Progenitor cell of endocrine pancreas (in vitro differentiated cells): ENCODE measurements around the gene AIPL1. TPM values are rescaled to one million over a fixed set of nuclear protein-coding genes. Genes with fewer than 3 reads are reported as not detected.

ENCODE experiments used
- DNase-seq: peaks from one replicate; pipeline ENCODE4 v3.0.0; 2021; ENCODE audit warnings: low spot score; ENCODE audit not compliant: unreplicated experiment
- H3K27ac Mint-ChIP-seq: 2 replicates; pipeline ENCODE4 v1.8.0; 2021; ENCODE audit warnings: mild to moderate bottlenecking, moderate library complexity, mixed read lengths
- H3K27me3 Mint-ChIP-seq: 2 replicates; pipeline ENCODE4 v1.8.0; 2021; ENCODE audit warnings: mixed read lengths
- H3K36me3 Mint-ChIP-seq: 2 replicates; pipeline ENCODE4 v1.8.0; 2022; ENCODE audit warnings: mixed read lengths; ENCODE audit not compliant: insufficient read depth
- H3K4me1 Mint-ChIP-seq: 2 replicates; pipeline ENCODE4 v1.8.0; 2021; ENCODE audit warnings: low read depth, mixed read lengths
- H3K4me3 Mint-ChIP-seq: 2 replicates; pipeline ENCODE4 v1.8.0; 2021; ENCODE audit warnings: low read depth, mild to moderate bottlenecking, moderate library complexity, mixed read lengths
- H3K9me3 Mint-ChIP-seq: 2 replicates; pipeline ENCODE4 v1.8.0; 2021; ENCODE audit warnings: low read depth, mixed read lengths
- CTCF ChIP-seq: fragments of 200-600 bp; sonication (generic); IDR thresholded peaks from one replicate; pipeline ENCODE4 v1.5.0; 2021; ENCODE audit warnings: antibody characterized with exemption, mild to moderate bottlenecking; ENCODE audit not compliant: unreplicated experiment
- total RNA-seq: library from RNA; stranded (reverse); gene quantifications from 2 replicates; pipeline ENCODE4 v1.2.1, GENCODE V29; 2021

Gene AIPL1
- total RNA-seq, 1 donor from 2014 or later = not detected

GRCh38 chr17:6471531-6472465 lies 36.9 kb upstream of the AIPL1 start:
- peaks cover 7% of the 10 kb centered on the region for H3K4me1 Mint-ChIP-seq
- H3K27ac Mint-ChIP-seq = no peak overlapping the region
- DNase-seq = no peak
- H3K4me3 Mint-ChIP-seq = no peak overlapping the region
- no peaks in the 10 kb centered on the region for H3K9me3 Mint-ChIP-seq
- no peaks in the 10 kb centered on the region for H3K27me3 Mint-ChIP-seq
- no peak for TF ChIP-seq CTCF
- H3K36me3 Mint-ChIP-seq = peaks cover 2% of the 10 kb centered on the region

- Mint-ChIP-seq H3K4me3 (no peak overlapping the region), H3K36me3 (peaks cover 6% of the 10 kb centered on the region), H3K4me1 (peaks cover 7% of the 10 kb centered on the region), H3K27me3 (no peaks in the 10 kb centered on the region), H3K27ac (no peak overlapping the region), H3K9me3 (peaks cover 3% of the 10 kb centered on the region)
- DNase-seq = no peak
- TF ChIP-seq CTCF = no peak
Observed at GRCh38 chr17:6470751-6471521, 36.0 kb upstream of the AIPL1 start.

GRCh38 chr17:6470146-6470718 lies 35.3 kb upstream of the AIPL1 start:
- peaks cover 3% of the 10 kb centered on the region for H3K9me3 Mint-ChIP-seq
- no peak overlapping the region for H3K27ac Mint-ChIP-seq
- no peak overlapping the region for H3K4me3 Mint-ChIP-seq
- H3K27me3 Mint-ChIP-seq = no peaks in the 10 kb centered on the region
- TF ChIP-seq CTCF = no peak
- peaks cover 6% of the 10 kb centered on the region for H3K36me3 Mint-ChIP-seq
- no peak for DNase-seq
- H3K4me1 Mint-ChIP-seq = peaks cover 7% of the 10 kb centered on the region

- TF ChIP-seq CTCF = no peak
- H3K4me3 Mint-ChIP-seq = no peak overlapping the region
- no peaks in the 10 kb centered on the region for H3K27me3 Mint-ChIP-seq
- H3K4me1 Mint-ChIP-seq = peaks cover 2% of the 10 kb centered on the region
- DNase-seq = no peak
- H3K27ac Mint-ChIP-seq = no peak overlapping the region
- peaks cover 3% of the 10 kb centered on the region for H3K9me3 Mint-ChIP-seq
- H3K36me3 Mint-ChIP-seq = peaks cover 6% of the 10 kb centered on the region
Observed at GRCh38 chr17:6468051-6468790, 33.3 kb upstream of the AIPL1 start.
